IPS-NIHi11 (cell line): Measurements from ENCODE around the gene SNRPB2.

ENCODE experiments used
- DNase-seq: peaks from one replicate; pipeline ENCODE4 v3.0.0; 2012; ENCODE audit warnings: mixed read lengths, low spot score

Gene SNRPB2

DNA sequence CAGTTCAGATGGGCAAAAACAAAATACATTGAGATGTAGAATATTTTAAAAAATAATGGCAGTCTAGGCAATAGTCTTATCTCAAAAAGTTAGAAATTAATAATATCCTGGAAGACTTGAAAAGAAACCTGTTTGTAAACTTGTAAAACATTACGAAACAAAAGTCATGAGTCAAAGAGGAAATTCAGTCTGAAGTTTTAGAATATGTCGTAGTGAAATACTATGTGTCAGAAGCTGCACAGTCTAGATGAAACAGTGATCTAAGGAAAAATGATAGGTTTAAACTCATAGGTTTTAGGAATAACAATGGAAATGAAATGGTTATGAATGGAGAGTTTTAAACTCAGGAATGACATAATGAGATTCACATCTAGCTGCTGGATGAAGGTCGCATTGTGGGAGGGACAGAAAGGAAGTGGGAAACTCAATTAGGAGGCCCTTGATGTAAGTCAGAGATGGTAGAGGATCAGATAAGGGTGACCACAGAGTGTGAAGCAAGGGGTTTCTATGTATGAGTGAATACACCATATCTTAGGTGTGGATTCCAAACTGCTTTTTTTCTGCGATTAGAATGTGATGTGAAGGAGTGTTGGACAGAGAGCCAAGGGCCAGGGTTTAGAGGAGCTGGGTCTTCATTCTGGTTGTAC is 2.8 kb downstream of the SNRPB2 start:
- DNase-seq, result no peak

DNA sequence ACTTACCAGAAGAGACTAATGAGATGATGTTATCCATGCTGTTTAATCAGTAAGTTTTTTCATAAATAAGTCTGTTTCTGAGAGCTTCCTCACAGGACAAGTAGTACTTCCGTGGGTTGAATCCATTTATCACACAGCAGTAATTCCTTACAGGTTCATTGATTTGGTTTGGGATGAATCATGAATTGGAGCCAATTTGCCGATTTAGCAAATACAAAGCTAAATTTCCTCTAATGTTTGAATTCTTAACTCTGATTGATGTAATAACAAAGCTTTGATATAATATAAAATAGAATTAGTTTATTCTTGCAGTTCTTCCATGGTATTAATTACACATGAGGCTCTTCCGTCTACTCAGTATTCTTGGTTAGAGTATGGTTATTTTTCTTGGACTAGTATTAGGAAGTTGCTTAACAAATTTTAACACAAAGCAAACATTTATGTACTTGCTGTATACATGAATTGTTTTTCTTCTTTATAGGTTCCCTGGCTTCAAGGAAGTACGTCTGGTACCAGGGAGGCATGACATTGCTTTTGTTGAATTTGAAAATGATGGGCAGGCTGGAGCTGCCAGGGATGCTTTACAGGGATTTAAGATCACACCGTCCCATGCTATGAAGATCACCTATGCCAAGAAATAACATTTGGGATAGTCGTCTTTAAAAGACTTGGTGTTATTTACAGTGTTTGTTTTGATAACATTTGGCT is 10.7 kb downstream of the SNRPB2 start:
- DNase-seq, result no peak

DNA sequence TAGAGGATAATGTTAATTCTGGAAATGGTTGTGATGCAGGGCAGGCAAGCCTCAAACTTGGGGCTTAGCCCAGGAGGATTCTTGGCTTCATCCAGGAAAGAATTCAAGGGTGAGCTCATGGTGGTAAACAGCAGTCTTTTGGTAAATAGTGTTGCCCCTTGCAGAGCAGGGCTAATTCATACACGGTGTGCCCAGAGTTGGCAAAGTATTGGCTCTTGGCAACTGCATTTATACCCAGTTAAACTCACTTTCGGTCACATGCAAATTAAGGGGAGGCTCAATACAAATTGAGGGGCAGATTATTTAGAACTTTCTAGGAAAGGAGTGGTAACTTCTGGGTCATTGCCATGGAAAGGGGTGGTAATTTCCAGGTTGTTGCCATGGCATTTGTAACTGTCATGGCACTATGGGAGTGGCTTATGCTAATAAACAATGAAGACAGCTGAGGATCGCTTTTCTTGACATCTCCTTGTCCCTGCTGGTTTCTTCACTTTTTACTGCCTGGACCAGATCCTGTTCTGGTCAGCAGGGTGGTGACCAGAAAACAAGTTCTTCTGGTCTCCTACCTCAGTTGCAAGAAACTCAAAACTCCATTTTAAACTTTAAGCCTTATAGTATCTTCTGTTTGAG is 14.5 kb downstream of the SNRPB2 start:
- no peak for DNase-seq

DNA sequence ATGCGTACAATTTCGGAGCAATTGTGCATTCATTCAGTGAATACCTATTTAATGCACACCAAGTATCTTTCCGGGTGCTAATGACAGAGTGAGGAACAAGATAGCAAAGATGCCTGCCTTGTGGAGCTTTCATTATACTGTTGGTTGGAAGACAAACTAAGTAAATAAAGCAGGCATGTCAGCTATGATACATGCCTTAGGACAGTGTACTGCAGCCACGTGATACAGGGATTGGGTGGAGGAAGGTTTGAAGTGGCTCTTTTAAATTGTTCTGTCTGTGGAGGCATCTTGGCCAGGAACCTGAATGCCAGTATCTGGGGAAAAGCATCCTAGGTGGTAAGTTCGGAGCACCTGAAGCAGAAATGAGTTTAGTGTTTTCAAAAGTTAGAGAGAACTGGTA is 15.4 kb downstream of the SNRPB2 start:
- no peak for DNase-seq

DNA sequence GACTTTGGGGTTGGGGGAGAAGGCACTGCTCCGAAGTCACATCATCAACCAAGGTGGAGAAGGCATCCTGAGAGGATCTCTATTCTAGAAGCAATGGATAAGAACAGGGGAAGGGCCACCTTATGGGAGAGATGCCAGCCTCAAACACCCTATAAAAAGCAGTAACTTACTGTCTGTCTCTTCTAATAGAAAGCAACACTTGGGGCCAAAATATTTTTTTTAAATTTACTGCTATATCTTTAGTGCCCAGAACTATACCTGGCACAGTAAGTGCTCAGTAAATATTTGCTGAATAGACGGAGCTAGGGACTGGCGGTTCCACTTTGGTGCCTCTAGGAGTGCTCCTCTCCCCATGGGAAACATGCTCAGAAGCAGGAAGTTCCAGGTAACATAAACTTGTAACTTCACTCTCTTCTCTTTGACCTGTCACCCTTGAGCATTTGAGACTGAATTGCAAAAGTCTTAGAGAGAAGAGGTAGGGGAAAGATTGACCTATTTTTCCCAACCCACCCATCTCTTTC is 17.5 kb downstream of the SNRPB2 start:
- peak; percentile 18 for DNase-seq

DNA sequence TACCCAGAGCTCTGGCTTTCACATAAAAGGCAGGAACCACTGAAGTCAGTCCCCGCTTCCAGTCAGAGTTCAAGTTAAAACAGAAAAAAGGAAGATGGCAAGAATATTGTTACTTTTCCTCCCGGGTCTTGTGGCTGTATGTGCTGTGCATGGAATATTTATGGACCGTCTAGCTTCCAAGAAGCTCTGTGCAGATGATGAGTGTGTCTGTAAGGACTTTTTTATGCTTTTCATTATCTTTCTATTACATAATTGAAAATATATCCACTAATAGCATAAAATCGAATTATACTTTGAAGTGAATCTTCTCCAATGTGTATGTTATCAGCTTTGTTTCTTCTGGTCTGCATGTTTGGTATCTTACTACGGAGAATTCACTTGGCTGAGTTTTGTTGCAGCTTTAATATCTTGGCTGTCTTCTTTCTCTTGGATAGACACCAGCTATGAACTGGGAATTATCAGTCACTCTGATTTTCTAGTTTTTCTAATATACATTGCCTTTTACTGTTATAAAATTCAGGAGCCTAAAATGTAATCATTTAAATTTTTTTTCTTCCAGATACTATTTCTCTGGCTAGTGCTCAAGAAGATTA is 18.6 kb downstream of the SNRPB2 start, which contains the start of gene OTOR:
TSS of gene OTOR (plus strand) at position 51 of the 593 bp plus-strand sequence. CDS start at position 95, 44 bp downstream.
- no peak for DNase-seq

DNA sequence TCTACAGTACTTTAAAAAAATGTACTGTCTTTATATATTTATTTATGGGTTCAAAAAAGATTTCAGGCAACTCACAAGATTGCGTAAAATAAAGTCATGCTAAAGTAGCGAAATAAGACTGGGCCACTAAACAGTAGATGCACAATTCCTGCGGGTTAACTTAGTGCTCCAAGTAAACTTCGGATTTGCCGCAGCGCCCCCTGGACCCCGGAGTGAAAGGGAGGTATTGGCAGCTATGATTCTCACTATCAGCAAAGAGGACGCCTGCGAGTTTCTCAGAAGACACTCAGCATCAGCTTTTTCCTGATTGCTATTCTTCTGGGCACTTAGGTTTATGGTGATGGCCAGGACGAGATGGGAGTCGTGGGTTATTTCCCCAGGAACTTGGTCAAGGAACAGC is 19.7 kb downstream of the SNRPB2 start:
- DNase-seq, result peak; percentile 42

DNA sequence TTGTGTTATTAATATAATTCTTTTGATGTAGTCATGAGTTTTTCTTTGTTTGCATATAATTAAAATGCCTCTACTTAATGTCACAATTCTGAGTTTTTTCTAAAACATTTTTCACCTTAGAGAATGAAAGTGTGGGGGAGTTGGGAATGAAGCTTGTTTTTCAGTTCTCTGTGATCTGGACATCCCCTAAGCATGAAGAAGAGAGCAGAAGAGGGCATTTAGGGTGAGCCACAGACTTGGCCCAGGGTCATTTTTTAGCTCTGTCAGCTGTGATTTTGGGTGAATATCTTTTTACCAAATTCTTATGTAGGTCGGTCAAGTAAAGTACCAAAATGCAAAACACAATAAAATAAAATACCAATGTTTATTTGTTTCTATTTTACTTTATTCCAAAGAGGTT is 22.3 kb downstream of the SNRPB2 start:
- no peak for DNase-seq

DNA sequence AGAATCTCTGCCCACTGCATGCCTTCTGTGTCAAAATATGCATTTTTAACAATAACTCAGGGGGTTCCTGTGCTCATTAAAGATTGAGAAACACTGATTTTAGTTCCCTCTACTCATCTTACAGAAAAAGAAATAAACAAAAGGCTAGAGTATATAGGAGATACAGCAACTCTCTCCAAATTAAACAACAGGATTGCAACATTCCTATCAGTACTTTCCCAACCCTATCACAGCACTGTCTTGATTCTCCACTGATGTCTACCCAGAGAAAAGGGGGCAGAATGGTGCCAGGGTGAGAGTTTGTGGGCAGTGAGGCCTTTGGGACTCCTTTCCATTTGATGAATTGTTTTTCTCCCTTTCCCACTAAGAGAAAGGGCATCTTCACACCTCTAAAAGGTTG is 23.1 kb downstream of the SNRPB2 start:
- no peak for DNase-seq

DNA sequence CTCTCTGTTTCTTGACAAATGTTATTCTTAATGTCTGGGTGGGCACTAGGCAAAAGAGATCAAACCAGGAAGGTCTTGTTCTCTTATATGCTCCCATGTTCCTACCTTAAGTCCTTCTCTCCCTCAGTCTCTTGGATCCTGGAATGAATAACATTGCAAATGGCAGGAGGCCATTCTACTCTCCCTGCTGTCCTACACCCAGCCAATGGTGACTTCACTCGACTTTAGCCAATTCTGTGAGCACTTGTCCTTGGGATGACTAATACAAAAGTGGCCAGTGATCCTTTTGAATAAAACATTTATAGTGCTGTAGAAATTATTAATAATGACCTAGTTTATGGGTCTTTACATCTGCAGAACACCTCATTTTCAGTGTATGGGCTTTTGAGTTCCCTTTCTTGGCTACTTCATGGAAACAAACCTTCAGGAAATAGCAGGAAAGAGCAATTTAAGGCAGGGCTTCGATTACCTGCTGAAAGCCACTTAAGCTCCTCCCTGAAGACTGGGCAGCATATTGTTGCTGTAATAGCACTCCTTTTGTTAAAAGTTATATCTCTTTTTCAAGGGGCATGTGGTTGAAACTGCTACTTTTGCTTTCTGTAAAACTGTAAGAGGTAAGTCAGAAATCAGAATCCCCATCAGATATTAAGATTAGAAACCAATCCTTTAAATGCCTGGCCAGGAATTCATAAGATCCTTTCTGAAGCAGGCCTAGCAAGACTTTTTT is 28.8 kb downstream of the SNRPB2 start:
- no peak for DNase-seq

DNA sequence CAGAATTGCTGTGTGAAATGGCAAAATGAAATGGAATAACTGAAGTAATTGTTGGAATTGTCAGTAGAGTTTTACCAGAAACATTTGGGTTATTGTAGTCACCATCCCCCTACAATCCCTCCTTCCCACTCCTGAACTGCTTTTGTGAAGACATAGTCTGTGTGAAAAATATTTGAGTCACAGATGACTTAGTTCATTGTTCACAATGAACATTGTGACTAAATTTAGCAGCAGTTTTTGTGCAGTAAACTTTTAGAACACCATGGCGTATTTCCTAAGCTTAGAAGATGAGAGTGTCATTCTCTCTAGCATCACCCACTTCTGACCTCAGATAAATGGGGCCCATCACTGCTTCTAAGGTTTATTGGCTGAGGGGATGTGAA is 29.3 kb downstream of the SNRPB2 start:
- DNase-seq, result no peak

DNA sequence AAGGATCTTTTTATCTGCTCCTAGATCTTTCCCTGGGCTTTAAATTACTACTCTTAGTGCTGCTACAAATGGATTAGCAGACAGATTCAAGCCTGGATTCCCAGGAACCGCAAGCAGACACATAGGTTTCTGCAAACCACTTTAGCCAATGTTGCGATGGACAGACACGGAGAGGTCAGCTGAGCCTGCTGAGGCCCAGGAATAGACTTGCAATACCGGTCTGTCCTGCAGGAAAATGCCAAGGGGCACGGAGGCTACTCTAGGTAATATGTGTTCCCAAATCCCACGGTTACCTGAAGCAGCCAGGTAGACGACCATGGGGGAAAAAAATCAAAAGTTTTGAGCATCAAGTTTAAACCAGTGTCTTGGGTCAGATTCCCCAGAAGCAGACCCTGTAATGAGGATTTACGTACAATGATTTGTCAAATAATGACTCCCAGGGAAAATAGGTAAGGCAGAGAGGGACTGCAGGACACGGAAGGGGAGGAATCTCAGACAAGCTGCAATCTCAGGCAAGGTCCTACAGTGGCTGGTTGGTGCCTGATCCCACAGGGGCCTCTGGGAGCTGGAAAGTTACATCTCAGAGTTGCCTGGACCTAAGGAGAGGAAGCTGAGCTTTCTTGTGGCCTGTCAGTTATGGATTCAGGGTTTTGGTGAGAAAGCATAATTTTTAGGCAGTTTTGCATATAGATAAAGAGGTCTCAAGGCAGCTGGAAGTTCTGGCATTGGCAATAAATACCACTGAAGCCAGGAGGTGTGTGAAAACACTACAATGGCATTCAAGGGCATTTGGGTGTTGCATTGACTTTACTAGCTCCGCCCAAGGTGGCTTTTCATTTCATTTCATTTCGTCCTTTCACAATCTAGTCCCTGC is 30.8 kb downstream of the SNRPB2 start:
- peak; percentile 17 for DNase-seq

DNA sequence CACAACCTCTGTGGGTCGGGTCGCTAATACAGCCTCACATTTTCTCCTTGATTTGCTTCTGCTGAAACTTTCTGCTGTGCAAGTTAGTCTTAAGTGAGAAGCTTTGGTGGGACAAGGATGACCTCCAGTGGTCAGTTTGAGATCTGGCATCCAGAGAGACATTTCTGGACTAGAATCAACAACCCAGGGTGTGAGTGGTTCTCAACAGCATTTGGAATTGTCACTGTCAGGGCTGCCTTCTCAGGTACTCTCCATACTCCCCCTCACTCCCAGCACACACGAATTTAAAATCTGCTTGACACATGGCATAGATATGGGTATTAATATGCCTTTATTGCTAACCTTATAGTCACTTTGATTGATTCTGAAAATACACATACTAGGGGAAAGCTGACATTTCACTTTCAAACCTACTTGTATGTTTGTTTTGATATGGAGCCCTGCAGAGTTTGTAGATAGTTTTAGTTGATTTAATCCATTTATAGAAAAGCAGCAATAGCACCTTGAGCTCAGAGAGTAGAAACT is 31.5 kb downstream of the SNRPB2 start:
- DNase-seq, result peak; percentile 72

DNA sequence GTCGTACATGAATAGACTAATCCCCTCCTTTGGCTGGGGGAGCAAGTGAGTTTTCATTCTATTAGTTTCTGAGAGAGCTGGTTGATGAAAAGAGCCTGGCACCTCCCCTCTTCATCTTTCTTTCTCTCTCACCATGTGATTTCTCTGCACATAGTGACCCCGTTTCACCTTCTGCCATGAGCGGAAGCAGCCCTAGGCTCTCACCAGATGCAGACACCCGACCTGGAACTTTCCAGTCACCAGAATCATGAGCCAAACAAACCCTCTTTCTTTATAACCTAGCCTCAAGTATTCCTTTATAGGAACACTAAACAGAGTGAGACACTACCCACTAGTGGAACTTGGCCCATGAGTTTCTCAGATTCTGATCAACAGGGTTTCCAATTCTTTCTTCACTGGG is 34.7 kb downstream of the SNRPB2 start:
- no peak for DNase-seq

DNA sequence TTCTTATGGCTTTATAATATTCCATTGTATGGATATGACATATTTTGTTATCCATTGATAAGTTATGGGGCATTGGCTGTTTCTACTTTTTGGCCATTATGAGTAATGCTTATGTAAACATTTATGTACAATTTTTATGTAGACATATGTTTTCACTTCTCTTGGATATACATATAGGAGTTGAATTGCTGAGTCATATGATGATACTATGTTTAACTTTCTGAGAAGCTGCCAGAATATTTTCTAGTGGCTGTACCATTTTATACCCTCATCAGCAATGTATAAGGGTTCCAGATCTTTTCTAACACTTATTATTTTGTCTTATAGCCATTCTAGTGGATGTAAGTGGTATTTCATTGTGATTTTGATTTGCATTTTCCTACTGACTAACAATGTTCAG is 41.4 kb downstream of the SNRPB2 start:
- no peak for DNase-seq

DNA sequence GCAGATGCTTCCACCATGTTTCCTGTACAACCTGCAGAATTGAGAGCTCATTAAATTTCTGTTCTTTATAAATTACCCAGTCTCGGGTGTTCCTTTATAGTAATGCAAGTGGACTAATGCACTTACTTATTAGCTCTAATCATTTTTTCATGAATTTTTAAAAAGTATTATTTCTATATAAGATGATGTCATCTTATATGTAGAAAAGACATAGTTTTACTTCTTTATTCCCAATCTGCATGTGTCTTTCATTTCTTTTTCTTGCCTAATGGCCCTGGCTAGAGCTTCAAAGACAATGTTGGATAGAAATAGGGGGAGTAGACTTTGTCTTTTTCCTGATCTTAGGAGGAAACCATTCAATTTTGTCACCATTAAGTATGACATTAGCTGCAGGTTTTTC is 46.1 kb downstream of the SNRPB2 start:
- DNase-seq, result no peak

DNA sequence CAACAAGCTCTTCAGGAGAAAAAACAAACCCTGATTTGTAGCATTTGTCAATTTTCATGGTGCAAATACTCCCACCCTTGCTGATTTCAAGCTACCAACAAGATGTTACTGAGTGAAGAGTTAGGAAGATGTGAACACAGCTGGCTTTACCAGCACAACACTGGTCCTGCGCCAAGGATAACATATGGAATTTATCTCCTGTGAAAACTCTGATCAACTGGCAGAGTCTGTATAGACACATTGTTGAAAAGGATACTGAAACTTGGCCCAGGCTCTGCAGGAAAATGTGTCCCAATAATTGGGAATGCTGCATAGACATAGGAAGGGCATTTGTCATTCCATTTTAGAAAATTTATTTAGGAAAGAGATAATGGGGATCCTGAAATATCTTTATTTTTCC is 47.3 kb downstream of the SNRPB2 start:
- DNase-seq, result no peak

DNA sequence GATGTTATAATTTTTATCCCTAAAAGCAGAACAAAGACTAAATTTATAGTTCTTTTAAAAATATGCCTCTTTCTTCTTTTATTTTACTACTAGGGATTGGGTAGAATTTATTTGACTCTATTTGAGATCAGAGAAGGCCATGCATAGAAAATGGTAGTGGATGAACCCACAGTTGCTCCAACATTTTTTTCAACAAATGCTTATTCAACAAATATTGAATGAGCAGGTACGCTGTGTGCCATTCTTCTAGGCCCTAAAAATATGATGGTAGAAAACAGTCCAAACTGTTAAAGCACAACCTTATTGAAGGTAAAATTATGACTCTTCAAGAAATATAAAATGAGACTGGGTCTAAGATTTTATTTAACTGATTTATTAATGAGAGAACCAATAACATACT is 48.3 kb downstream of the SNRPB2 start:
- DNase-seq, result no peak

DNA sequence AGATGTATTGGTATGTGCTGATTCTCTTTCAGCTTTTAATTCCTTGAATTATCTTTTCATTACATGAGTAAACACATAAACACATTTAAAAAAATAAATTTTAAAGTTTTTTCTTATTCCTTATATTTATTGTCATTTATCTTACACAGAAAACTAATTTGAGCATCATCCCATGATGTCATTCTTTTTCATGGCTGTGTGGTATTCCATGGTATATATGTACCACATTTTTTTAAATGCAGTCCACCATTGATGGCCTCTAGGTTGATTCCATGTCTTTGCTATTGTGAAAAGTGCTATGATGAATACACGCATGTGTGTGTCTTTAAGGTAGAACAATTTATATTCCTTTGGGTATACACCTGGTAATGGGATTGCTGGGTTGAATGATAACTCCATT is 51.7 kb downstream of the SNRPB2 start:
- DNase-seq, result no peak

DNA sequence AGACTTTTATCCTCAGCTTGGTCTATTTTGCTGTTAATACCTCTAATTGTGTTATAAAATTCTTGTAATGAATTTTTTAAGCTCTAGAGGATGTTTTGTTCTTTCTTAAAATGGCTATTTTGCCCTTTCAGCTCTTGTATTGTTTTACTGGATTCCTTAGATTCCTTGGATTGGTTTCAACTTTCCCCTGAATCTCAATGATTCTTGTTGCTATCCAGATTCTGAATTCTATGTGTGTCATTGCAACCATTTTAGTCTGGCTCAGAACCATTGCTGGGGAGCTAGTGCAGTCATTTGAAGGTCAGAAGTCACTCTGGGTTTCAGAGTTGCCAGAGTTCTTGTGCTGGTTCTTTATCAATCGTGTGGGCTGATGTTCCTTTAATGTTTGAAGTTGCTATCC is 55.4 kb downstream of the SNRPB2 start:
- no peak for DNase-seq
